Ishikawa (cell line): ENCODE results near the gene FBXO31.

ENCODE experiments used
- CEBPB ChIP-seq: IDR thresholded peaks from 2 replicates; pipeline ENCODE4 v1.6.1; 2012
- CREB1 ChIP-seq: IDR thresholded peaks from 2 replicates; pipeline ENCODE4 v1.6.1; 2012; ENCODE audit warnings: low read depth
- EGR1 ChIP-seq: IDR thresholded peaks from 2 replicates; pipeline ENCODE4 v1.6.1; 2012
- EP300 ChIP-seq: IDR thresholded peaks from 2 replicates; pipeline ENCODE4 v1.6.1; 2012; ENCODE audit warnings: borderline replicate concordance
- FOXM1 ChIP-seq: IDR thresholded peaks from 2 replicates; pipeline ENCODE4 v1.6.1; 2012; ENCODE audit warnings: low read depth, borderline replicate concordance
- MAX ChIP-seq: IDR thresholded peaks from 2 replicates; pipeline ENCODE4 v1.6.1; 2012
- NFIC ChIP-seq: IDR thresholded peaks from 2 replicates; pipeline ENCODE4 v1.6.1; 2012
- RAD21 ChIP-seq: IDR thresholded peaks from 2 replicates; pipeline ENCODE4 v1.6.1; 2012; ENCODE audit warnings: low read depth
- REST ChIP-seq: IDR thresholded peaks from 2 replicates; pipeline ENCODE4 v1.6.1; 2012; ENCODE audit warnings: low read depth, mild to moderate bottlenecking
- TAF1 ChIP-seq: IDR thresholded peaks from 2 replicates; pipeline ENCODE4 v1.6.1; 2012; ENCODE audit warnings: low read depth, mild to moderate bottlenecking
- TCF12 ChIP-seq: IDR thresholded peaks from 2 replicates; pipeline ENCODE4 v1.6.1; 2012; ENCODE audit warnings: low read depth
- TEAD4 ChIP-seq: IDR thresholded peaks from 2 replicates; pipeline ENCODE4 v1.6.1; 2012
- USF1 ChIP-seq: IDR thresholded peaks from 2 replicates; pipeline ENCODE4 v1.6.1; 2012
- YY1 ChIP-seq: IDR thresholded peaks from 2 replicates; pipeline ENCODE4 v1.6.1; 2012; ENCODE audit warnings: low read depth
- ZBTB7A ChIP-seq: IDR thresholded peaks from 2 replicates; pipeline ENCODE4 v1.6.1; 2012; ENCODE audit warnings: low read depth

Gene FBXO31

GRCh38 chr16:87388818-87389134 is 5.2 kb upstream of the FBXO31 start:
- TF ChIP-seq CREB1 (no peak), TCF12 (no peak), EGR1 (no peak), NFIC (no peak), RAD21 (no peak), EP300 (no peak), CEBPB (no peak), TEAD4 (no peak), MAX (no peak), REST (no peak), YY1 (no peak), TAF1 (no peak), USF1 (no peak), ZBTB7A (no peak), FOXM1 (no peak)

GRCh38 chr16:87387942-87388817 is 4.6 kb upstream of the FBXO31 start:
- TF ChIP-seq REST (no peak), TCF12 (no peak; the same call in 1 of the 2 replicates), CREB1 (peak; percentile 79), USF1 (peak; percentile 89), MAX (peak; percentile 78), TAF1 (0 out of 2 replicates have a peak, but pooled peaks have one; percentile 41), ZBTB7A (no peak), EP300 (peak; percentile 42; the same call in 1 of the 2 replicates), TEAD4 (peak; percentile 51), RAD21 (no peak), CEBPB (peak; percentile 97), EGR1 (peak; percentile 78; the same call in 1 of the 2 replicates), YY1 (peak; percentile 99), FOXM1 (no peak), NFIC (peak; percentile 17; the same call in 1 of the 2 replicates)

GRCh38 chr16:87384162-87384874 is 742 bp upstream of the FBXO31 start:
- no peak for TF ChIP-seq EGR1
- peak; percentile 7; the same call in 1 of the 2 replicates for TF ChIP-seq TCF12
- no peak for TF ChIP-seq REST
- no peak for TF ChIP-seq RAD21
- TF ChIP-seq EP300: no peak; the same call in 1 of the 2 replicates
- TF ChIP-seq FOXM1: no peak

GRCh38 chr16:87382023-87382785 is 1.4 kb downstream of the FBXO31 start:
- TF ChIP-seq TAF1 (no peak), CREB1 (no peak), EP300 (no peak), RAD21 (no peak), REST (no peak), FOXM1 (no peak), USF1 (no peak), YY1 (no peak)
